ENCODE data around the gene TFF2. TPM values are rescaled to one million over a fixed set of nuclear protein-coding genes. Genes with fewer than 3 reads are reported as not detected.

TFF2 gene
- total RNA-seq, 1 donor = not detected

GRCh38 chr21:42338729-42339715 lies 11.8 kb downstream of the TFF2 start:
- Histone ChIP-seq H2AFZ (ENCODE audit: low read length) (no peak overlapping the region), H3K27me3 (ENCODE audit: insufficient read depth, low read length) (peaks cover 16% of the 10 kb centered on the region), H3K27ac (ENCODE audit: low read depth, low read length) (no peak overlapping the region), H3K79me2 (ENCODE audit: insufficient read depth, low read length) (no peaks in the 10 kb centered on the region), H3K9me3 (ENCODE audit: low read depth, low read length) (no peaks in the 10 kb centered on the region), H4K20me1 (ENCODE audit: insufficient read depth, low read length) (no peaks in the 10 kb centered on the region), H3K36me3 (ENCODE audit: insufficient read depth, low read length) (no peaks in the 10 kb centered on the region), H3K4me3 (ENCODE audit: insufficient read depth, low read length) (no peak overlapping the region), H3K4me2 (ENCODE audit: insufficient read depth, low read length) (no peak overlapping the region), H3K4me1 (ENCODE audit: insufficient read depth, low read length) (no peaks in the 10 kb centered on the region)
- DNase-seq (ENCODE audit: insufficient read length, low spot score, missing footprints) = no peak
- TF ChIP-seq CTCF (IDR thresholded peaks at IDR 0.05; ENCODE audit: extremely low read depth, low read depth, low read length) = no peak

GRCh38 chr21:42337830-42338728 lies 12.7 kb downstream of the TFF2 start:
- H4K20me1 ChIP-seq (ENCODE audit: insufficient read depth, low read length) = no peaks in the 10 kb centered on the region
- H3K9me3 ChIP-seq (ENCODE audit: low read depth, low read length) = no peaks in the 10 kb centered on the region
- H3K79me2 ChIP-seq (ENCODE audit: insufficient read depth, low read length) = no peaks in the 10 kb centered on the region
- H3K4me3 ChIP-seq (ENCODE audit: insufficient read depth, low read length) = no peak overlapping the region
- H3K27me3 ChIP-seq (ENCODE audit: insufficient read depth, low read length) = peaks cover 16% of the 10 kb centered on the region
- no peak overlapping the region for H2AFZ ChIP-seq (ENCODE audit: low read length)
- peak; percentile 54 for TF ChIP-seq CTCF (IDR thresholded peaks at IDR 0.05; ENCODE audit: extremely low read depth, low read depth, low read length)
- H3K4me2 ChIP-seq (ENCODE audit: insufficient read depth, low read length) = no peak overlapping the region
- no peaks in the 10 kb centered on the region for H3K36me3 ChIP-seq (ENCODE audit: insufficient read depth, low read length)
- DNase-seq (ENCODE audit: insufficient read length, low spot score, missing footprints) = no peak
- H3K27ac ChIP-seq (ENCODE audit: low read depth, low read length) = no peak overlapping the region
- no peaks in the 10 kb centered on the region for H3K4me1 ChIP-seq (ENCODE audit: insufficient read depth, low read length)

- H3K79me2 ChIP-seq (ENCODE audit: insufficient read depth, low read length) = no peaks in the 10 kb centered on the region
- H3K4me2 ChIP-seq (ENCODE audit: insufficient read depth, low read length) = no peak overlapping the region
- H3K4me3 ChIP-seq (ENCODE audit: insufficient read depth, low read length) = no peak overlapping the region
- DNase-seq (ENCODE audit: insufficient read length, low spot score, missing footprints) = no peak
- no peaks in the 10 kb centered on the region for H3K9me3 ChIP-seq (ENCODE audit: low read depth, low read length)
- no peaks in the 10 kb centered on the region for H3K36me3 ChIP-seq (ENCODE audit: insufficient read depth, low read length)
- no peaks in the 10 kb centered on the region for H4K20me1 ChIP-seq (ENCODE audit: insufficient read depth, low read length)
- H3K4me1 ChIP-seq (ENCODE audit: insufficient read depth, low read length) = no peaks in the 10 kb centered on the region
- no peak for TF ChIP-seq CTCF (IDR thresholded peaks at IDR 0.05; ENCODE audit: extremely low read depth, low read depth, low read length)
- no peak overlapping the region for H3K27ac ChIP-seq (ENCODE audit: low read depth, low read length)
- peaks cover 16% of the 10 kb centered on the region for H3K27me3 ChIP-seq (ENCODE audit: insufficient read depth, low read length)
- H2AFZ ChIP-seq (ENCODE audit: low read length) = no peak overlapping the region
Measured at GRCh38 chr21:42337276-42337675, 13.5 kb downstream of the TFF2 start.
